ENCODE data around the gene ASPHD1.

- TF ChIP-seq, protein P1, sequence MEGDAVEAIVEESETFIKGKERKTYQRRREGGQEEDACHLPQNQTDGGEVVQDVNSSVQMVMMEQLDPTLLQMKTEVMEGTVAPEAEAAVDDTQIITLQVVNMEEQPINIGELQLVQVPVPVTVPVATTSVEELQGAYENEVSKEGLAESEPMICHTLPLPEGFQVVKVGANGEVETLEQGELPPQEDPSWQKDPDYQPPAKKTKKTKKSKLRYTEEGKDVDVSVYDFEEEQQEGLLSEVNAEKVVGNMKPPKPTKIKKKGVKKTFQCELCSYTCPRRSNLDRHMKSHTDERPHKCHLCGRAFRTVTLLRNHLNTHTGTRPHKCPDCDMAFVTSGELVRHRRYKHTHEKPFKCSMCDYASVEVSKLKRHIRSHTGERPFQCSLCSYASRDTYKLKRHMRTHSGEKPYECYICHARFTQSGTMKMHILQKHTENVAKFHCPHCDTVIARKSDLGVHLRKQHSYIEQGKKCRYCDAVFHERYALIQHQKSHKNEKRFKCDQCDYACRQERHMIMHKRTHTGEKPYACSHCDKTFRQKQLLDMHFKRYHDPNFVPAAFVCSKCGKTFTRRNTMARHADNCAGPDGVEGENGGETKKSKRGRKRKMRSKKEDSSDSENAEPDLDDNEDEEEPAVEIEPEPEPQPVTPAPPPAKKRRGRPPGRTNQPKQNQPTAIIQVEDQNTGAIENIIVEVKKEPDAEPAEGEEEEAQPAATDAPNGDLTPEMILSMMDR (conservative IDR thresholded peaks at IDR 0.05), result no peak
- no peak for TF ChIP-seq ZFX (IDR thresholded peaks at IDR 0.05)
Measured at GRCh38 chr16:29854520-29855100, 45.7 kb upstream of the ASPHD1 start.
